Right lobe of liver (tissue), 4 donors: ENCODE measurements around the gene LRPAP1.
"Not testable (repeated sequence)": the region's sequence is repeated elsewhere in the genome, so short reads cannot be mapped to it uniquely, and the experiment has no call there.

Experiments
- POLR2A ChIP-seq: fragments of 450-650 bp; IDR thresholded peaks from one replicate; pipeline ENCODE4 v1.6.1; 2017; ENCODE audit warnings: antibody characterized with exemption, mild to moderate bottlenecking
- TF ChIP-seq, protein P1 (sequence below), 4 donors: fragments of 200-600 bp in 3 of 4; fragments of 450-650 bp in 1 of 4; IDR thresholded peaks; one replicate each; pipeline versions ENCODE4 v1.5.1 to v1.8.0; 2016 to 2022; ENCODE audit warnings: antibody characterized with exemption in 4 of 4, mild to moderate bottlenecking in 2 of 4
- donor health status: DM: no; HTN: no; CAD: no.
- donor health status: DM: no; HTN: no; CAD: no.
- donor health status: DM: no; HTN: yes; CAD: no.

GRCh38 chr4:3575426-3576369 lies 43.5 kb upstream of the LRPAP1 start:
- TF ChIP-seq, protein P1, sequence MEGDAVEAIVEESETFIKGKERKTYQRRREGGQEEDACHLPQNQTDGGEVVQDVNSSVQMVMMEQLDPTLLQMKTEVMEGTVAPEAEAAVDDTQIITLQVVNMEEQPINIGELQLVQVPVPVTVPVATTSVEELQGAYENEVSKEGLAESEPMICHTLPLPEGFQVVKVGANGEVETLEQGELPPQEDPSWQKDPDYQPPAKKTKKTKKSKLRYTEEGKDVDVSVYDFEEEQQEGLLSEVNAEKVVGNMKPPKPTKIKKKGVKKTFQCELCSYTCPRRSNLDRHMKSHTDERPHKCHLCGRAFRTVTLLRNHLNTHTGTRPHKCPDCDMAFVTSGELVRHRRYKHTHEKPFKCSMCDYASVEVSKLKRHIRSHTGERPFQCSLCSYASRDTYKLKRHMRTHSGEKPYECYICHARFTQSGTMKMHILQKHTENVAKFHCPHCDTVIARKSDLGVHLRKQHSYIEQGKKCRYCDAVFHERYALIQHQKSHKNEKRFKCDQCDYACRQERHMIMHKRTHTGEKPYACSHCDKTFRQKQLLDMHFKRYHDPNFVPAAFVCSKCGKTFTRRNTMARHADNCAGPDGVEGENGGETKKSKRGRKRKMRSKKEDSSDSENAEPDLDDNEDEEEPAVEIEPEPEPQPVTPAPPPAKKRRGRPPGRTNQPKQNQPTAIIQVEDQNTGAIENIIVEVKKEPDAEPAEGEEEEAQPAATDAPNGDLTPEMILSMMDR (IDR thresholded peaks at IDR 0.05), result not testable (repeated sequence)
- not testable (repeated sequence) for TF ChIP-seq POLR2A
